ENCODE data around the gene RHBDF1.

RHBDF1 gene

GRCh38 chr16:71210-71539, 1.3 kb downstream of the RHBDF1 start:
- peak overlapping the region; percentile 42 for H3K4me3 Mint-ChIP-seq
- DNase-seq (ENCODE audit: low spot score in 2 of 2) (no peak), ATAC-seq (no peak)
- H3K27ac Mint-ChIP-seq = no peak overlapping the region
- peaks cover 12% of the 10 kb centered on the region for H3K4me1 Mint-ChIP-seq
- no peaks in the 10 kb centered on the region for H3K36me3 Mint-ChIP-seq
- no peaks in the 10 kb centered on the region for H3K9me3 Mint-ChIP-seq

- H3K27ac Mint-ChIP-seq = no peak overlapping the region
- no peaks in the 10 kb centered on the region for H3K36me3 Mint-ChIP-seq
- H3K4me1 Mint-ChIP-seq = peaks cover 16% of the 10 kb centered on the region
- ATAC-seq = no peak
- no peaks in the 10 kb centered on the region for H3K9me3 Mint-ChIP-seq
- no peak overlapping the region for H3K4me3 Mint-ChIP-seq
- no peak for DNase-seq (ENCODE audit: low spot score in 2 of 2)
Observed at GRCh38 chr16:69181-69580, 3.2 kb downstream of the RHBDF1 start.

- DNase-seq (ENCODE audit: low spot score in 2 of 2) = no peak
- H3K9me3 Mint-ChIP-seq = no peaks in the 10 kb centered on the region
- peaks cover 14% of the 10 kb centered on the region for H3K4me1 Mint-ChIP-seq
- no peak overlapping the region for H3K27ac Mint-ChIP-seq
- H3K36me3 Mint-ChIP-seq = no peaks in the 10 kb centered on the region
- ATAC-seq = no peak
- H3K4me3 Mint-ChIP-seq = no peak overlapping the region
Observed at GRCh38 chr16:67884-68789, 4.3 kb downstream of the RHBDF1 start.

- no peaks in the 10 kb centered on the region for H3K9me3 Mint-ChIP-seq
- DNase-seq (ENCODE audit: low spot score in 2 of 2) = no peak
- H3K27ac Mint-ChIP-seq = no peak overlapping the region
- no peak for ATAC-seq
- H3K4me3 Mint-ChIP-seq = no peak overlapping the region
- no peaks in the 10 kb centered on the region for H3K36me3 Mint-ChIP-seq
- peaks cover 8% of the 10 kb centered on the region for H3K4me1 Mint-ChIP-seq
Observed at GRCh38 chr16:67183-67791, 5.1 kb downstream of the RHBDF1 start.

GRCh38 chr16:66309-67182, 5.9 kb downstream of the RHBDF1 start:
- H3K9me3 Mint-ChIP-seq = no peaks in the 10 kb centered on the region
- no peak overlapping the region for H3K27ac Mint-ChIP-seq
- peaks cover 8% of the 10 kb centered on the region for H3K4me1 Mint-ChIP-seq
- no peaks in the 10 kb centered on the region for H3K36me3 Mint-ChIP-seq
- no peak overlapping the region for H3K4me3 Mint-ChIP-seq
- DNase-seq (ENCODE audit: low spot score in 2 of 2) (no peak), ATAC-seq (no peak)

GRCh38 chr16:65745-66144, 6.7 kb downstream of the RHBDF1 start:
- H3K9me3 Mint-ChIP-seq = no peaks in the 10 kb centered on the region
- peaks cover 8% of the 10 kb centered on the region for H3K4me1 Mint-ChIP-seq
- peak; percentile 85 to 93 for DNase-seq (ENCODE audit: low spot score in 2 of 2)
- H3K36me3 Mint-ChIP-seq = no peaks in the 10 kb centered on the region
- no peak overlapping the region for H3K4me3 Mint-ChIP-seq
- peak; percentile 88 for ATAC-seq
- peak overlapping the region; percentile 54 for H3K27ac Mint-ChIP-seq

- no peak overlapping the region for H3K27ac Mint-ChIP-seq
- H3K36me3 Mint-ChIP-seq = no peaks in the 10 kb centered on the region
- no peak overlapping the region for H3K4me3 Mint-ChIP-seq
- peaks cover 8% of the 10 kb centered on the region for H3K4me1 Mint-ChIP-seq
- DNase-seq (ENCODE audit: low spot score in 2 of 2) = no peak
- no peak for ATAC-seq
- no peaks in the 10 kb centered on the region for H3K9me3 Mint-ChIP-seq
Observed at GRCh38 chr16:64914-65255, 7.5 kb downstream of the RHBDF1 start.

GRCh38 chr16:63998-64913, 8.2 kb downstream of the RHBDF1 start:
- ATAC-seq = no peak
- Mint-ChIP-seq H3K27ac (no peak overlapping the region), H3K36me3 (no peaks in the 10 kb centered on the region)

GRCh38 chr16:63466-63865, 9.0 kb downstream of the RHBDF1 start:
- Mint-ChIP-seq H3K9me3 (no peaks in the 10 kb centered on the region), H3K4me3 (no peak overlapping the region), H3K4me1 (peaks cover 8% of the 10 kb centered on the region), H3K27ac (no peak overlapping the region), H3K36me3 (no peaks in the 10 kb centered on the region)
- ATAC-seq (no peak), DNase-seq (ENCODE audit: low spot score in 2 of 2) (no peak)

More at GRCh38 chr16:63998-64913, 8.2 kb downstream of the RHBDF1 start:
- H3K4me3 Mint-ChIP-seq = no peak overlapping the region
- no peaks in the 10 kb centered on the region for H3K9me3 Mint-ChIP-seq
- peaks cover 8% of the 10 kb centered on the region for H3K4me1 Mint-ChIP-seq
- DNase-seq (ENCODE audit: low spot score in 2 of 2) = no peak

- ATAC-seq (no peak), DNase-seq (ENCODE audit: low spot score in 2 of 2) (no peak)
- peaks cover under 1% of the 10 kb centered on the region for H3K36me3 Mint-ChIP-seq
- peaks cover 8% of the 10 kb centered on the region for H3K4me1 Mint-ChIP-seq
- no peaks in the 10 kb centered on the region for H3K9me3 Mint-ChIP-seq
- H3K27ac Mint-ChIP-seq = no peak overlapping the region
- no peak overlapping the region for H3K4me3 Mint-ChIP-seq
Observed at GRCh38 chr16:62968-63391, 9.5 kb downstream of the RHBDF1 start.

GRCh38 chr16:62283-62967, 10.0 kb downstream of the RHBDF1 start:
- ATAC-seq = no peak
- no peak overlapping the region for H3K27ac Mint-ChIP-seq
- DNase-seq (ENCODE audit: low spot score in 2 of 2) = no peak
- H3K4me3 Mint-ChIP-seq = no peak overlapping the region
- H3K9me3 Mint-ChIP-seq = no peaks in the 10 kb centered on the region
- H3K36me3 Mint-ChIP-seq = peaks cover 6% of the 10 kb centered on the region
- peaks cover 8% of the 10 kb centered on the region for H3K4me1 Mint-ChIP-seq

- Mint-ChIP-seq H3K9me3 (no peaks in the 10 kb centered on the region), H3K36me3 (peaks cover 10% of the 10 kb centered on the region), H3K4me3 (no peak overlapping the region), H3K4me1 (peaks cover 8% of the 10 kb centered on the region), H3K27ac (no peak overlapping the region)
- DNase-seq (ENCODE audit: low spot score in 2 of 2) = no peak
- no peak for ATAC-seq
Observed at GRCh38 chr16:61879-62281, 10.6 kb downstream of the RHBDF1 start.

GRCh38 chr16:60929-61878, 11.2 kb downstream of the RHBDF1 start:
- H3K4me3 Mint-ChIP-seq = no peak overlapping the region
- H3K9me3 Mint-ChIP-seq = no peaks in the 10 kb centered on the region
- H3K27ac Mint-ChIP-seq = no peak overlapping the region
- no peak for ATAC-seq
- peaks cover 12% of the 10 kb centered on the region for H3K36me3 Mint-ChIP-seq
- no peak for DNase-seq (ENCODE audit: low spot score in 2 of 2)
- H3K4me1 Mint-ChIP-seq = peaks cover 8% of the 10 kb centered on the region
